ENCODE data around the gene DCTN1.

The DCTN1 gene

GRCh38 chr2:74391580-74392448, 11.7 kb upstream of the DCTN1 start:
- POLR2A ChIA-PET: interaction anchor here (0.9 to 1.4 kb wide), 5 partner anchors 9 to 193 kb away, joined by 3 to 4 read pairs (median 3); partner anchors contain the start of gene WBP1
- CTCF ChIA-PET: interaction anchor here (0.6 to 6.6 kb wide), 43 partner anchors 8 to 568 kb away, joined by 3 to 74 read pairs (median 4); partner anchors contain the start of genes C2orf81, CCDC142, DCTN1 and MTHFD2
- H3K4me3 ChIP-seq (ENCODE audit: low read depth, low read length): peak overlapping the region; percentile 72
- peak; percentile 90 for TF ChIP-seq CTCF (IDR thresholded peaks at IDR 0.05; ENCODE audit: insufficient read depth, low read length, missing control alignments)
- DNase-seq (ENCODE audit: low read depth, low spot score): peak; percentile 29

- DNase-seq (ENCODE audit: low read depth, low spot score): no peak
- ChIA-PET POLR2A (interaction anchor here (0.9 to 1.4 kb wide), 4 partner anchors 10 to 192 kb away, joined by 3 to 4 read pairs (median 4); partner anchors contain the start of gene WBP1), CTCF (interaction anchor here (0.6 to 6.6 kb wide), 34 partner anchors 9 to 567 kb away, joined by 3 to 74 read pairs (median 4); partner anchors contain the start of genes C2orf81, CCDC142, DCTN1 and MTHFD2)
- H3K4me3 ChIP-seq (ENCODE audit: low read depth, low read length): peak overlapping the region; percentile 72
- no peak for TF ChIP-seq CTCF (IDR thresholded peaks at IDR 0.05; ENCODE audit: insufficient read depth, low read length, missing control alignments)
Measured at GRCh38 chr2:74391209-74391579, 11.1 kb upstream of the DCTN1 start.

GRCh38 chr2:74390606-74391005, 10.5 kb upstream of the DCTN1 start:
- H3K4me3 ChIP-seq (ENCODE audit: low read depth, low read length): peak overlapping the region; percentile 72
- no peak for DNase-seq (ENCODE audit: low read depth, low spot score)
- POLR2A ChIA-PET: interaction anchor here (0.9 to 1.0 kb wide), 2 partner anchors 9 to 16 kb away, joined by 3 to 4 read pairs; no protein-coding TSS in a partner anchor
- no peak for TF ChIP-seq CTCF (IDR thresholded peaks at IDR 0.05; ENCODE audit: insufficient read depth, low read length, missing control alignments)
- CTCF ChIA-PET: interaction anchor here (1.1 to 6.6 kb wide), 18 partner anchors 8 to 564 kb away, joined by 3 to 74 read pairs (median 9); partner anchors contain the start of genes C2orf81, CCDC142, DCTN1 and MTHFD2

GRCh38 chr2:74387346-74387745, 7.2 kb upstream of the DCTN1 start:
- DNase-seq (ENCODE audit: low read depth, low spot score): no peak
- ChIA-PET CTCF (interaction anchor here (6.6 kb wide), 1 partner anchor 53 kb away, joined by 74 read pairs; no protein-coding TSS in a partner anchor), POLR2A (no interaction called here)
- no peak overlapping the region for H3K4me3 ChIP-seq (ENCODE audit: low read depth, low read length)
- no peak for TF ChIP-seq CTCF (IDR thresholded peaks at IDR 0.05; ENCODE audit: insufficient read depth, low read length, missing control alignments)

GRCh38 chr2:74385396-74385795, 5.3 kb upstream of the DCTN1 start:
- no peak overlapping the region for H3K4me3 ChIP-seq (ENCODE audit: low read depth, low read length)
- TF ChIP-seq CTCF (IDR thresholded peaks at IDR 0.05; ENCODE audit: insufficient read depth, low read length, missing control alignments): no peak
- CTCF ChIA-PET: interaction anchor here (1.0 to 1.9 kb wide), 3 partner anchors 10 to 136 kb away, joined by 3 to 9 read pairs (median 4); no protein-coding TSS in a partner anchor
- POLR2A ChIA-PET: no interaction called here
- no peak for DNase-seq (ENCODE audit: low read depth, low spot score)

- ChIA-PET POLR2A (no interaction called here), CTCF (interaction anchor here (1.0 kb wide), 1 partner anchor 560 kb away, joined by 3 read pairs; no protein-coding TSS in a partner anchor)
- no peak for TF ChIP-seq CTCF (IDR thresholded peaks at IDR 0.05; ENCODE audit: insufficient read depth, low read length, missing control alignments)
- H3K4me3 ChIP-seq (ENCODE audit: low read depth, low read length): no peak overlapping the region
- DNase-seq (ENCODE audit: low read depth, low spot score): no peak
Measured at GRCh38 chr2:74384051-74384450, 3.9 kb upstream of the DCTN1 start.
